Chondrocyte (in vitro differentiated cells): Measurements from ENCODE around the gene SSTR1. TPM values are rescaled to one million over a fixed set of nuclear protein-coding genes. Genes with fewer than 3 reads are reported as not detected.

Experiments used
- DNase-seq: peaks from one replicate; pipeline ENCODE4 v3.0.0; 2021; ENCODE audit warnings: mixed read lengths, low spot score
- H3K27ac Mint-ChIP-seq: one replicate; pipeline ENCODE4 v1.8.0; 2021; ENCODE audit warnings: mild to moderate bottlenecking, moderate library complexity, mixed read lengths; ENCODE audit not compliant: unreplicated experiment
- H3K27me3 Mint-ChIP-seq: 2 replicates; pipeline ENCODE4 v1.8.0; 2021; ENCODE audit warnings: low read depth, mixed read lengths
- H3K36me3 Mint-ChIP-seq: 2 replicates; pipeline ENCODE4 v1.8.0; 2021; ENCODE audit warnings: low read depth, mixed read lengths
- H3K4me1 Mint-ChIP-seq: 2 replicates; pipeline ENCODE4 v1.8.0; 2021; ENCODE audit warnings: low read depth, mild to moderate bottlenecking, mixed read lengths
- H3K4me3 Mint-ChIP-seq: one replicate; pipeline ENCODE4 v1.8.0; 2021; ENCODE audit warnings: mild to moderate bottlenecking, moderate library complexity, mixed read lengths; ENCODE audit not compliant: unreplicated experiment
- H3K9me3 Mint-ChIP-seq: 2 replicates; pipeline ENCODE4 v1.8.0; 2021; ENCODE audit warnings: low read depth, mixed read lengths
- CTCF ChIP-seq: fragments of 200-600 bp; sonication (generic); IDR thresholded peaks from 2 replicates; pipeline ENCODE4 v1.5.0; 2021; ENCODE audit warnings: antibody characterized with exemption, mild to moderate bottlenecking, moderate library complexity
- total RNA-seq: library from RNA; stranded (reverse); gene quantifications from 3 replicates; pipeline ENCODE4 v1.2.1, GENCODE V29; 2021

Gene SSTR1
- total RNA-seq, 1 donor from 2014 or later: not detected

GRCh38 chr14:38198425-38198824 is 9.3 kb upstream of the SSTR1 start:
- H3K36me3 Mint-ChIP-seq: no peaks in the 10 kb centered on the region
- no peak for DNase-seq
- peaks cover 28% of the 10 kb centered on the region for H3K27me3 Mint-ChIP-seq
- no peaks in the 10 kb centered on the region for H3K4me1 Mint-ChIP-seq
- no peak overlapping the region for H3K27ac Mint-ChIP-seq
- no peak overlapping the region for H3K4me3 Mint-ChIP-seq
- no peak for TF ChIP-seq CTCF
- H3K9me3 Mint-ChIP-seq: peaks cover 2% of the 10 kb centered on the region

GRCh38 chr14:38199076-38199475 is 8.6 kb upstream of the SSTR1 start:
- Mint-ChIP-seq H3K9me3 (peaks cover 1% of the 10 kb centered on the region), H3K27me3 (peaks cover 27% of the 10 kb centered on the region), H3K4me3 (no peak overlapping the region), H3K27ac (no peak overlapping the region), H3K4me1 (no peaks in the 10 kb centered on the region), H3K36me3 (no peaks in the 10 kb centered on the region)
- DNase-seq: no peak
- no peak for TF ChIP-seq CTCF

GRCh38 chr14:38199739-38200138 is 8.0 kb upstream of the SSTR1 start:
- H3K27ac Mint-ChIP-seq: no peak overlapping the region
- no peak for TF ChIP-seq CTCF
- H3K27me3 Mint-ChIP-seq: peaks cover 21% of the 10 kb centered on the region
- no peak overlapping the region for H3K4me3 Mint-ChIP-seq
- no peaks in the 10 kb centered on the region for H3K4me1 Mint-ChIP-seq
- H3K36me3 Mint-ChIP-seq: no peaks in the 10 kb centered on the region
- H3K9me3 Mint-ChIP-seq: no peaks in the 10 kb centered on the region
- DNase-seq: no peak

GRCh38 chr14:38201137-38201828 is 6.4 kb upstream of the SSTR1 start:
- Mint-ChIP-seq H3K4me3 (no peak overlapping the region), H3K27ac (no peak overlapping the region), H3K36me3 (no peaks in the 10 kb centered on the region), H3K9me3 (peaks cover 5% of the 10 kb centered on the region), H3K4me1 (no peaks in the 10 kb centered on the region), H3K27me3 (peaks cover 15% of the 10 kb centered on the region)
- no peak for DNase-seq
- no peak for TF ChIP-seq CTCF

- TF ChIP-seq CTCF: no peak
- no peak overlapping the region for H3K27ac Mint-ChIP-seq
- peaks cover 20% of the 10 kb centered on the region for H3K27me3 Mint-ChIP-seq
- H3K4me3 Mint-ChIP-seq: no peak overlapping the region
- no peaks in the 10 kb centered on the region for H3K4me1 Mint-ChIP-seq
- H3K36me3 Mint-ChIP-seq: no peaks in the 10 kb centered on the region
- peaks cover 7% of the 10 kb centered on the region for H3K9me3 Mint-ChIP-seq
- DNase-seq: no peak
Observed at GRCh38 chr14:38202444-38203191, 5.1 kb upstream of the SSTR1 start.
